ENCODE results near the gene SDK1.

SDK1 gene

DNA sequence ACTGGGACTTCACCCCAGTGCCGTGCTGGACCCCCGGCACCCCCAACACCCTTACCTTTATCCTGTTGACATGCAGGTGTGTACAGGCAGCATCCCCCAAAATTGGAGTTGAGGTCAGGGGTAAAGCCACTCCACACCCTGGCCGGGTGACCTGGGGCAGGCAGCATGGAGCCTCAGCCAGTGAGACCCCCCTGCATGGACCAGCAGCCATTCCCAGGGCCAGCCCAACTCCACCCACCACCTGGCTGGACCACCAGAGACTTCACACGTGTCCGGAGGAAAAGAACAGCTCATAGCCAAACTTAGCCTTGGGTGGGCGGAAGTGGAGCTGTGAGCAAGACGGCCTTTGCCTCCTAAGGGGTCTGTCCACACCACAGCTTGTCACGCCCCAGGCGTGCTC, 968.0 kb downstream of the SDK1 start:
- Mint-ChIP-seq H3K27me3 (ENCODE audit: low read depth) (peaks cover 19% of the 10 kb centered on the region), H3K4me3 (no peak overlapping the region), H3K9me3 (peaks cover 4% of the 10 kb centered on the region), H3K27ac (no peak overlapping the region), H3K4me1 (no peaks in the 10 kb centered on the region), H3K36me3 (ENCODE audit: low read depth) (no peaks in the 10 kb centered on the region)
- TF ChIP-seq, protein P1, sequence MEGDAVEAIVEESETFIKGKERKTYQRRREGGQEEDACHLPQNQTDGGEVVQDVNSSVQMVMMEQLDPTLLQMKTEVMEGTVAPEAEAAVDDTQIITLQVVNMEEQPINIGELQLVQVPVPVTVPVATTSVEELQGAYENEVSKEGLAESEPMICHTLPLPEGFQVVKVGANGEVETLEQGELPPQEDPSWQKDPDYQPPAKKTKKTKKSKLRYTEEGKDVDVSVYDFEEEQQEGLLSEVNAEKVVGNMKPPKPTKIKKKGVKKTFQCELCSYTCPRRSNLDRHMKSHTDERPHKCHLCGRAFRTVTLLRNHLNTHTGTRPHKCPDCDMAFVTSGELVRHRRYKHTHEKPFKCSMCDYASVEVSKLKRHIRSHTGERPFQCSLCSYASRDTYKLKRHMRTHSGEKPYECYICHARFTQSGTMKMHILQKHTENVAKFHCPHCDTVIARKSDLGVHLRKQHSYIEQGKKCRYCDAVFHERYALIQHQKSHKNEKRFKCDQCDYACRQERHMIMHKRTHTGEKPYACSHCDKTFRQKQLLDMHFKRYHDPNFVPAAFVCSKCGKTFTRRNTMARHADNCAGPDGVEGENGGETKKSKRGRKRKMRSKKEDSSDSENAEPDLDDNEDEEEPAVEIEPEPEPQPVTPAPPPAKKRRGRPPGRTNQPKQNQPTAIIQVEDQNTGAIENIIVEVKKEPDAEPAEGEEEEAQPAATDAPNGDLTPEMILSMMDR (IDR thresholded peaks at IDR 0.05; ENCODE audit: unreplicated experiment in 3 of 3): no peak

DNA sequence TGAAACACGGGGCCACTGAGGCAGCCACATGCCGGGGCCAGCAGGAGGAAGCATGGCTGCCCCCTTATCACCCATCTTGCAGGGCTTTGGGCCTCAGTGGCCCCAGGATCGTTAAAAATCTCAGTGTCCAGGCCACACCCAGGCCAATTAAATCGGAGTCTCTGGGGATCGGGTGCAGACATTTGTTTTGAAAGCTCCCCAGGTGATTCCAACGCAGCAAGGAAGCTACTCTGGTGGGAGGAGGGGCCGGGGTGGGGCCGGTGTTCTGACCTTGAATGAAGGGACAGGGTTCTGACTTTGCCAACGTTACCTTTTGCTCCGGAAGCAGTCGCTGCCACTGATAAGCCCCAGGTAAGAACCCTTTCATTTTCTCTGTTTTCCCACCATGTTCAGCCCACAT, 968.7 kb downstream of the SDK1 start:
- Mint-ChIP-seq H3K36me3 (ENCODE audit: low read depth) (no peaks in the 10 kb centered on the region), H3K27me3 (ENCODE audit: low read depth) (peaks cover 19% of the 10 kb centered on the region), H3K4me1 (no peaks in the 10 kb centered on the region), H3K4me3 (no peak overlapping the region), H3K27ac (no peak overlapping the region), H3K9me3 (peaks cover 9% of the 10 kb centered on the region)
- TF ChIP-seq, protein P1 (IDR thresholded peaks at IDR 0.05; ENCODE audit: unreplicated experiment in 3 of 3): no peak

DNA sequence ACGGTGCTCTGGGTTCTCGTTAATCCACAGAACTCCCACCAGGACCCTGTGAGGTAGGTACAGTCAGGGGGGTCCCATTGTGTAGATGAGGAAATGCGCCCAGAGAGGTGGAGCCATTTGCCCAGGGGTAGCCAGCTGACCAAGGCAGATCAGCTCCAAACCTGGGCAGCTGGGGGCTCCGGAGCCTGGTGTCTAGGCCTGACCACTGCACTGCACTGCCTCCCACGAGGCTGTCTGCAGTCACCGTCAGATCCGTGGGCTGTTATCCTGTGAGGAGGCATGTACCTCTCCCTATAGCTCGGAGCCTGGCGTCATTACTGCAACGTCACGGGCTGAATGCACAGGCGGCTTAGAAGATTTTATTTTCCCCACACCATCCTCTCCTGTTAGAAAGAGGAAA, 969.2 kb downstream of the SDK1 start:
- Mint-ChIP-seq H3K4me3 (no peak overlapping the region), H3K4me1 (no peaks in the 10 kb centered on the region), H3K9me3 (peaks cover 10% of the 10 kb centered on the region), H3K27me3 (ENCODE audit: low read depth) (peaks cover 18% of the 10 kb centered on the region), H3K36me3 (ENCODE audit: low read depth) (no peaks in the 10 kb centered on the region), H3K27ac (no peak overlapping the region)
- TF ChIP-seq, protein P1 (IDR thresholded peaks at IDR 0.05; ENCODE audit: unreplicated experiment in 3 of 3): no peak

- H3K27me3 Mint-ChIP-seq (ENCODE audit: low read depth): peaks cover 12% of the 10 kb centered on the region
Measured at GRCh38 chr7:4270941-4271715, 970.1 kb downstream of the SDK1 start.

GRCh38 chr7:4271716-4272015, 970.6 kb downstream of the SDK1 start:
- TF ChIP-seq, protein P1 (IDR thresholded peaks at IDR 0.05; ENCODE audit: unreplicated experiment in 3 of 3): no peak
- no peaks in the 10 kb centered on the region for H3K36me3 Mint-ChIP-seq (ENCODE audit: low read depth)
- peaks cover 10% of the 10 kb centered on the region for H3K27me3 Mint-ChIP-seq (ENCODE audit: low read depth)
- no peak overlapping the region for H3K27ac Mint-ChIP-seq
- H3K9me3 Mint-ChIP-seq: peaks cover 10% of the 10 kb centered on the region
- no peak overlapping the region for H3K4me3 Mint-ChIP-seq
- no peaks in the 10 kb centered on the region for H3K4me1 Mint-ChIP-seq

More at GRCh38 chr7:4270941-4271715, 970.1 kb downstream of the SDK1 start:
- H3K9me3 Mint-ChIP-seq: peaks cover 10% of the 10 kb centered on the region
- no peak overlapping the region for H3K27ac Mint-ChIP-seq
- H3K36me3 Mint-ChIP-seq (ENCODE audit: low read depth): no peaks in the 10 kb centered on the region
- H3K4me3 Mint-ChIP-seq: no peak overlapping the region
- TF ChIP-seq, protein P1 (IDR thresholded peaks at IDR 0.05; ENCODE audit: unreplicated experiment in 3 of 3): no peak
- no peaks in the 10 kb centered on the region for H3K4me1 Mint-ChIP-seq

DNA sequence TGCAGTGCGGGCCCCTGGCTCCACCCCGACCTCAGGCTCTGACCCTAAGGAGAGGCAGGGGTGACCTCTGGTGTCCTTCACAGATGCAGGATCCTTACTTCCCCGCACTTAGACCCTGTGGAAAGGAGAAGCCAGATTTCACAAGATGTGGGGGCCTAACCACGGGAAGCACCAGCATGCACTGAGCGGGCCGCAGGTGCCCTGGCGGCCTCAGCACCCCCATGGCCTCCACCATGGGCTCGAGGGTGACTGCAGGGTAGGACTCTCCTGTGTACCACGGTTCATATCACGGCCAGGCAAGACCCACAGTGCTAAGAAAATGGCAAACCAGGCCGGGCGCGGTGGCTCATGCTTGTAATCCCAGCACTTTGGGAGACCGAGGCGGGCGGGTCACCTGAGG, 971.1 kb downstream of the SDK1 start:
- no peak overlapping the region for H3K4me3 Mint-ChIP-seq
- no peaks in the 10 kb centered on the region for H3K36me3 Mint-ChIP-seq (ENCODE audit: low read depth)
- no peaks in the 10 kb centered on the region for H3K4me1 Mint-ChIP-seq
- H3K27ac Mint-ChIP-seq: no peak overlapping the region
- peaks cover 11% of the 10 kb centered on the region for H3K9me3 Mint-ChIP-seq
- TF ChIP-seq, protein P1 (IDR thresholded peaks at IDR 0.05; ENCODE audit: unreplicated experiment in 3 of 3): no peak
- H3K27me3 Mint-ChIP-seq (ENCODE audit: low read depth): peaks cover 10% of the 10 kb centered on the region

Data from nephron (organoid).